Activated CD4-positive, alpha-beta T cell treated with anti-CD3 and anti-CD28 coated beads, Interleukin-2, amount 50 U/mL, for 24 hours (primary cell): ENCODE measurements around the gene TCP11X1.
"Not testable (repeated sequence)": the region's sequence is repeated elsewhere in the genome, so short reads cannot be mapped to it uniquely, and the experiment has no call there.

Experiments
- DNase-seq, 2 donors: peaks; one replicate each; pipeline ENCODE4 v3.0.0-alpha.2; 2020; ENCODE audit warnings: low read depth in 1 of 2, low spot score in 1 of 2

The TCP11X1 gene

GRCh38 chrX:102214986-102215385 lies at the start of gene TCP11X1:
TCP11X1 (plus strand) TSS chrX:102215301.
- not testable (repeated sequence) for DNase-seq

- no peak for DNase-seq
Observed at GRCh38 chrX:102185967-102186720, 29.0 kb upstream of the TCP11X1 start.

GRCh38 chrX:102207940-102208339 lies 7.2 kb upstream of the TCP11X1 start:
- not testable (repeated sequence) for DNase-seq

- DNase-seq = not testable (repeated sequence)
Observed at GRCh38 chrX:102216497-102216896, 1.4 kb downstream of the TCP11X1 start.

- not testable (repeated sequence) for DNase-seq
Observed at GRCh38 chrX:102235678-102236077, 20.6 kb downstream of the TCP11X1 start.

GRCh38 chrX:102240265-102240664 lies 25.2 kb downstream of the TCP11X1 start:
- DNase-seq = not testable (repeated sequence)

GRCh38 chrX:102246893-102247292 lies 31.8 kb downstream of the TCP11X1 start, which contains the start of gene NXF2:
NXF2 (plus strand) TSS chrX:102247167; CDS start chrX:102307079, 59,912 bp downstream.
- DNase-seq = not testable (repeated sequence)

GRCh38 chrX:102272231-102272630 lies 57.1 kb downstream of the TCP11X1 start:
- DNase-seq = not testable (repeated sequence)
